Uterus (tissue), 4 donors: ENCODE data around the gene RUFY3. TPM values are rescaled to one million over a fixed set of nuclear protein-coding genes. Genes with fewer than 3 reads are reported as not detected.
A peak's percentile ranks its signal among the peaks of the same experiment; 100 is the strongest.
"Not testable (repeated sequence)": the region's sequence is repeated elsewhere in the genome, so short reads cannot be mapped to it uniquely, and the experiment has no call there.

Experiments used
- DNase-seq, 2 donors: peaks; one replicate each; pipeline ENCODE4 v3.0.0-alpha.2; 2019 to 2020
- H3K27ac ChIP-seq, 2 donors: fragments of 200-600 bp; sonication (generic); 1 replicate in 1 of 2; 2 replicates in 1 of 2; pipeline ENCODE4 v1.5.1; 2016 to 2018
- H3K27me3 ChIP-seq, 2 donors: fragments of 200-600 bp; sonication (generic); one replicate each; pipeline ENCODE4 v1.5.1; 2018 to 2019; ENCODE audit warnings: control low read depth in 1 of 2
- H3K36me3 ChIP-seq, 2 donors: fragments of 200-600 bp; sonication (generic); one replicate each; pipeline ENCODE4 v1.5.1; 2019; ENCODE audit warnings: control low read depth in 1 of 2
- H3K4me1 ChIP-seq, 2 donors: fragments of 200-600 bp; sonication (generic); one replicate each; pipeline ENCODE4 v1.5.1; 2018 to 2019; ENCODE audit warnings: control low read depth in 1 of 2
- H3K4me3 ChIP-seq, 2 donors: fragments of 200-600 bp; sonication (generic); 1 replicate in 1 of 2; 2 replicates in 1 of 2; pipeline ENCODE4 v1.5.1; 2018 to 2019; ENCODE audit warnings: mild to moderate bottlenecking in 1 of 2
- H3K9me3 ChIP-seq, 2 donors: fragments of 200-600 bp; sonication (generic); one replicate each; pipeline ENCODE4 v1.5.1; 2019; ENCODE audit warnings: control low read depth in 1 of 2
- POLR2A ChIP-seq, 2 donors: fragments of 450-650 bp; IDR thresholded peaks; one replicate each; pipeline ENCODE4 v1.6.1; 2016; ENCODE audit warnings: antibody characterized with exemption in 2 of 2, mild to moderate bottlenecking in 1 of 2, moderate library complexity in 1 of 2
- intact Hi-C: fragments of 100-400 bp; cut with DNase I; formaldehyde crosslinking; loops from one replicate; pipeline ENCODE4 v1.15.1; 2023; ENCODE audit warnings: low total_unique reads
- total RNA-seq, 4 donors: library from RNA; depleted of rRNA in 3 of 4; stranded (reverse); fragments of >200 nt in 3 of 4; gene quantifications; one replicate each; pipeline versions ENCODE4 v1.1.0 to v1.2.4, GENCODE V29; 2014 to 2023
- TF ChIP-seq, protein P1 (sequence below), 4 experiments: fragments of 200-600 bp in 2 of 4; fragments of 450-650 bp in 2 of 4; sonication (generic) in 2 of 4; IDR thresholded peaks; one replicate each; pipeline ENCODE4 v1.5.1; 2016 to 2019; ENCODE audit warnings: antibody characterized with exemption in 4 of 4, mild to moderate bottlenecking in 2 of 4, moderate library complexity in 1 of 4
- donor health status: DM: yes; HTN: yes; CAD: no.

RUFY3 gene
- total RNA-seq, 4 donors from 2014 or later: 25.4 to 137 (median 75.9) TPM

DNA sequence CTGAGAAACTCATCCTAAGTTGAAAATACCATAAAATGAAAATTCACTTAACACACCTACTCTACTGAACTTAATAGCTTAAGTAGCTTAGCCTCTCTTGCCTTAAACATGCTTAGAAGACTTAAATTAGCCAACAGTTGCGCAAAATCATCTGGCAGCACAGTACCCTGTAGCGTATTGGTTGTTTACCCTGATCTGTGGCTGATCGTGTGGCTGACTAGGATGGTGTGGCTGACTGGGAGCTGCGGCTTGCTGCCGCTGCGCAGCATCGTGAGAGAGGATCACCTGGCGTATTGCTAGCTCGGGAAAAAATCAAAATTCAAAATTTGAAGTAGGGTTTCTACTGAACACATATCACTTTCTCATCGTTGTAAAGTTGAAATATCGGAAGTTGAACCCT lies 6.3 kb downstream of the RUFY3 start:
- intact Hi-C loops: no loop called here
- H3K27ac ChIP-seq: no peak overlapping the region
- H3K9me3 ChIP-seq: no peaks in the 10 kb centered on the region
- no peak overlapping the region for H3K4me3 ChIP-seq
- no peak for DNase-seq
- TF ChIP-seq, protein P1, sequence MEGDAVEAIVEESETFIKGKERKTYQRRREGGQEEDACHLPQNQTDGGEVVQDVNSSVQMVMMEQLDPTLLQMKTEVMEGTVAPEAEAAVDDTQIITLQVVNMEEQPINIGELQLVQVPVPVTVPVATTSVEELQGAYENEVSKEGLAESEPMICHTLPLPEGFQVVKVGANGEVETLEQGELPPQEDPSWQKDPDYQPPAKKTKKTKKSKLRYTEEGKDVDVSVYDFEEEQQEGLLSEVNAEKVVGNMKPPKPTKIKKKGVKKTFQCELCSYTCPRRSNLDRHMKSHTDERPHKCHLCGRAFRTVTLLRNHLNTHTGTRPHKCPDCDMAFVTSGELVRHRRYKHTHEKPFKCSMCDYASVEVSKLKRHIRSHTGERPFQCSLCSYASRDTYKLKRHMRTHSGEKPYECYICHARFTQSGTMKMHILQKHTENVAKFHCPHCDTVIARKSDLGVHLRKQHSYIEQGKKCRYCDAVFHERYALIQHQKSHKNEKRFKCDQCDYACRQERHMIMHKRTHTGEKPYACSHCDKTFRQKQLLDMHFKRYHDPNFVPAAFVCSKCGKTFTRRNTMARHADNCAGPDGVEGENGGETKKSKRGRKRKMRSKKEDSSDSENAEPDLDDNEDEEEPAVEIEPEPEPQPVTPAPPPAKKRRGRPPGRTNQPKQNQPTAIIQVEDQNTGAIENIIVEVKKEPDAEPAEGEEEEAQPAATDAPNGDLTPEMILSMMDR (IDR thresholded peaks at IDR 0.05): no peak
- TF ChIP-seq POLR2A (IDR thresholded peaks at IDR 0.05): no peak
- no peaks in the 10 kb centered on the region for H3K4me1 ChIP-seq
- no peaks in the 10 kb centered on the region for H3K36me3 ChIP-seq
- H3K27me3 ChIP-seq: no peaks in the 10 kb centered on the region

DNA sequence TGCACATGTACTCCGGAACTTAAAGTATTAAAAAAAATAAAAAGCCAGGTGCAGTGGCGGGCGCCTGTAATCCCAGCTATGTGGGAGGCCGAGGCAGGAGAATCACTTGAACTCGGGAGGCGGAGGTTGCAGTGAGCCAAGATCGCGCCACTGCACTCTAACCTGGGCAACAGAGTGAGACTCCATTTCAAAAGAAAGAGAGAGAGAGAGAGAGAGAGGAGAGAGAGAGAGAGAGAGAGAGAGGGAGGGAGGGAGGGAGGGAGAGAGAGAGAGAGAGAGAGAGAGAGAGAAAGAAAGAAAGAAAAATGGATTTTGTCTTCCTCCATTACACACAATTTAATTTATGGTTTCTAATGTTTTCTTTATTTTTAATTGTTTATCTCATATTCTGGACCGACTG lies 11.1 kb downstream of the RUFY3 start:
- H3K4me1 ChIP-seq, H3K9me3 ChIP-seq, H3K27ac ChIP-seq, H3K36me3 ChIP-seq, DNase-seq, H3K27me3 ChIP-seq, H3K4me3 ChIP-seq, intact Hi-C loops: not testable (repeated sequence)

DNA sequence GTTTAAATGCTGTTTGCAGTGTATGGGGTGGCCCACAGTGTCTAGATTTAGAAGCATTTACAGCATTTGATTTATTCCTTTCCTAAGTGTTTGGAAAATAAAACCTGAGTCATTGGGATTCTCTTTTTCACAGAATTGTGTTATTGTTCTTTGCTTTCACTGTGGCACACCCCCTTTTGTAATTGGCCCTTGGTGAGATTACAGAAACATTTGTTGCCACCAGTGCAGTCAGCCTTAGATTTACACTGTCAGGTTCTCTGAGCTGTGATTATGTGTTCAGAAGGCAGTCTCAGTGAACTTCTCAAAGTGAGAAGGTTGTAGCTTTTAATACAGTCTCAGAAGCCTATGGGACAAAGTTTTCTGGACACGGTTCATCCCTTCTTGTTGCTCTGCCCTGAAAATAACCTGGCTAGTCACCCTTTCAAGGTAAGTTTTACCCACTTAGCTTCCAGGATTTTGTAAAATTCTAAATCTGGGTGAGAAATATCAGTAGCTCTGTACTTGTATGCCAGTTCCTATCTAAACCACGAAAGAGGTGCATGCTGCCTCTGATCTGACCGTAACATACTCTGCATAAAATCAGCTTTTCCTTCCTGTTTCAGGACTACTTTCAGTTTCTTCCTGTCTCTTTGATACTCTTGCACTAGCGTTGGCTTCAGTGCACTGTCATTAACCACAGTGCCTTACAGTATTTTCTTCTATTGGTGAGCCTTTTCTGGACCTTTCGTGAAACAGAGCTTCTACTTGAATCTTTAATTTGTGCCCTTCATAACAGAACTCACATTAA lies 12.6 kb downstream of the RUFY3 start:
- H3K4me3 ChIP-seq: peak overlapping the region; percentile 10 to 27
- TF ChIP-seq, protein P1 (IDR thresholded peaks at IDR 0.05): no peak
- TF ChIP-seq POLR2A (IDR thresholded peaks at IDR 0.05): no peak
- H3K27ac ChIP-seq: peak overlapping the region; percentile 61 to 78
- no peaks in the 10 kb centered on the region for H3K36me3 ChIP-seq
- intact Hi-C loops: no loop called here
- DNase-seq: no peak
- H3K4me1 ChIP-seq: peaks cover 0 to 6% of the 10 kb centered on the region in 2 donors
- no peaks in the 10 kb centered on the region for H3K9me3 ChIP-seq
- H3K27me3 ChIP-seq: no peaks in the 10 kb centered on the region

DNA sequence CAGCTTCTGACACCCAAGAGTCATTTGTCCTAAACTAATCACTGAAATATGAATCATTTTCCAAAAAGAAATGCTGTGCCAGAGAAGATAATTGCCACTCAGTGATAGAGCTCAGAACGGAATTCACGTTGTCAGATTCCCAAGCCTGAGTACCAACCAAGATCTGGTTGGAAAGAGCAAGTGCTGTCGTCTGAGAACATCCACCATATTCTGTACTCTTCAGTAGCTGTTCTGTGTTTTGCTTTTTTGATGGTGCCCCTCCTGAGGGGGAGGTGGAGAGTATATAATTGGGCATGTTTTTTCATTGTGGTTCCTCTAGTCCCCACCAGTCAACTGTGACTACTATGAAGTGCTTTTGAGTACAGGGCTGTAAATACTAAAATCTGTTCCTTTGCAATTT lies 13.2 kb downstream of the RUFY3 start:
- Histone ChIP-seq H3K27ac (peak overlapping the region; percentile 61 to 78), H3K4me3 (peak overlapping the region in 1 of 2 donors; percentile 27), H3K36me3 (no peaks in the 10 kb centered on the region), H3K27me3 (no peaks in the 10 kb centered on the region), H3K4me1 (peaks cover 0 to 6% of the 10 kb centered on the region in 2 donors), H3K9me3 (no peaks in the 10 kb centered on the region)
- intact Hi-C loops: no loop called here
- DNase-seq: no peak
- TF ChIP-seq, protein P1 (IDR thresholded peaks at IDR 0.05): no peak
- no peak for TF ChIP-seq POLR2A (IDR thresholded peaks at IDR 0.05)

DNA sequence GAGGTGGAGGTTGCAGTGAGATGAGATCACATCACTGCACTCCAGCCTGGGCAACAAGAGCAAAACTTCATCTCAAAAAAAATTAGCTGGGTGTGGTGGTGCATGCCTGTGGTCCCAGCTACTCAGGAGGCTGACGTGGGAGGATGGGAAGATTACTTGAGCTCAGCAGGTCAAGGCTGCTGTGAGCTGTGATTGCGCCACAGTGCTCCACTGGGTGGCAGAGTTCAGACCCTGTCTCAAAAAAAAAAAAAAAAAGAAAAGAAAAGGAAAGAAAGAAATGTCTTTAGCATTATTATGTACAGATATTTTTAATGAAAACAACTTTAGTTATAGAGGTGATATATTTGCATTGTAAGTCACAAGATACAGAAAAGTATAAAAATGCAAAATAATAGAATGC lies 14.2 kb downstream of the RUFY3 start:
- H3K9me3 ChIP-seq, H3K36me3 ChIP-seq, H3K27ac ChIP-seq, H3K4me1 ChIP-seq, DNase-seq, H3K4me3 ChIP-seq, intact Hi-C loops, H3K27me3 ChIP-seq: not testable (repeated sequence)

DNA sequence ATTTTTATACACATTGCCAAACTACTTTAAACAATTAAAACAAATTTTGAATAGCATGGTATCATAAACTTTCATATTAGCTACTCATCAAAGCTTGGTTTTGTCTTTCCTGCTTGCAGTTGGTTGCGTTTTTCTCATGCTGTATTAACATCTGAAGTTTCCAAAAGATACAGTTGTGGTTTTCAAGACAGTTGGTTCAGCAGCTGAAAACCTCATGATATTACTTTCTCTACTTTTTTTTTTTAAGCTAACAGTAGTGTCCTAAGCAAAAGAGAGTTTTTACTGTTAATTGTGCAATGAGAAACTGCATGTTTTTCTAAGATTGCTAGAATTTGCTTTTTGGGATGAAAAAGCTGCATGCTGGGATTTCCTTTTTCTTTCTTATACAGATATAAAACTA lies 15.2 kb downstream of the RUFY3 start:
- no peaks in the 10 kb centered on the region for H3K9me3 ChIP-seq
- H3K4me1 ChIP-seq: peaks cover 0 to 6% of the 10 kb centered on the region in 2 donors
- H3K4me3 ChIP-seq: no peak overlapping the region
- H3K36me3 ChIP-seq: no peaks in the 10 kb centered on the region
- DNase-seq: no peak
- TF ChIP-seq, protein P1 (IDR thresholded peaks at IDR 0.05): no peak
- no peak for TF ChIP-seq POLR2A (IDR thresholded peaks at IDR 0.05)
- intact Hi-C loops: no loop called here
- H3K27me3 ChIP-seq: no peaks in the 10 kb centered on the region
- no peak overlapping the region for H3K27ac ChIP-seq
